ENCODE data around the gene TRIB2. TPM values are rescaled to one million over a fixed set of nuclear protein-coding genes. Genes with fewer than 3 reads are reported as not detected.

TRIB2 gene
- total and polyA plus RNA-seq, 2 of the 13 experiments (the other 11 are each of a cell fraction or from before 2014, with no cell fraction given) = 1.1 to 2.3 TPM

- TF ChIP-seq ZBTB10 (CRISPR knock-in tag; IDR thresholded peaks at IDR 0.05; ENCODE audit: borderline replicate concordance) (no peak), ZNF143 (CRISPR knock-in tag; IDR thresholded peaks at IDR 0.05) (no peak), KDM3A (CRISPR knock-in tag; IDR thresholded peaks at IDR 0.05; ENCODE audit: low read depth) (no peak), ZNF850 (CRISPR knock-in tag; conservative IDR thresholded peaks at IDR 0.05) (no peak)
- TF ChIP-seq, protein P1, sequence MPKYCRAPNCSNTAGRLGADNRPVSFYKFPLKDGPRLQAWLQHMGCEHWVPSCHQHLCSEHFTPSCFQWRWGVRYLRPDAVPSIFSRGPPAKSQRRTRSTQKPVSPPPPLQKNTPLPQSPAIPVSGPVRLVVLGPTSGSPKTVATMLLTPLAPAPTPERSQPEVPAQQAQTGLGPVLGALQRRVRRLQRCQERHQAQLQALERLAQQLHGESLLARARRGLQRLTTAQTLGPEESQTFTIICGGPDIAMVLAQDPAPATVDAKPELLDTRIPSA (CRISPR knock-in tag; IDR thresholded peaks at IDR 0.05; ENCODE audit: borderline replicate concordance) = no peak
Measured at GRCh38 chr2:12700989-12701388, 15.7 kb upstream of the TRIB2 start (continued).

DNA sequence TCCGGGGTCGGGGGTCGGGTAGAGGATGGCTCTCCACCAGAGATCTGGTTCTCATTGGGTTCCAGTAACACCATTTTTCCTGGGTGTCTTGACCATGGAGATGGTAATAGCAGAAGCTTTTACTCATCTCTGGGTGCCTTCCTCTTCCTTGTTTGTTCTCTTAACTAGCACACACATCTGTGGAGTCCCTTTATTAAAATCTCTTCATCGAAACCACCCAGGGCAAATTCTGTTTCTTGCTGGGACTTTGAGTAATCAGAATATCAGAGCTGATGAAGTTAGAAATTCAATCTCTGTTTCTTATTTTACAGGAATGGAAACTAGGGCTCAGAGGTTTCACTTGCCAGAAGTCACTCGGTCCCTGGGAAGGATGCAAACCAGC lies 15.0 kb upstream of the TRIB2 start:
- in situ Hi-C loops (cut with HindIII; ENCODE audit: extremely low pct_ligation_motif_present, low pct_unique_long_range_greater_than_20kb) (no loop called here), intact Hi-C loops (cut with micrococcal nuclease; ENCODE audit: unreplicated experiment) (no loop called here)
- Histone ChIP-seq H4K20me1 (ENCODE audit: insufficient read depth, low read length) (no peaks in the 10 kb centered on the region), H2AFZ (ENCODE audit: low read length) (no peak overlapping the region), H3K4me3 (replicated peaks in 1 of 3; ENCODE audit: insufficient read depth in 1 of 3, low read depth in 2 of 3, low read length in 3 of 3) (no peak overlapping the region), H3K9me3 (ENCODE audit: low read length) (no peaks in the 10 kb centered on the region), H3K36me3 (replicated peaks in 1 of 2; ENCODE audit: control insufficient read depth in 1 of 2, insufficient read depth in 2 of 2, low read length in 2 of 2) (no peaks in the 10 kb centered on the region), H3K4me1 (ENCODE audit: insufficient read depth, low read length) (no peaks in the 10 kb centered on the region), H3K27me3 (ENCODE audit: control insufficient read depth in 1 of 2, insufficient read depth in 2 of 2, low read length in 2 of 2) (no peaks in the 10 kb centered on the region), H3K4me2 (ENCODE audit: low read depth, low read length) (no peak overlapping the region), H3K79me2 (ENCODE audit: insufficient read depth, low read length) (no peaks in the 10 kb centered on the region), H3K27ac (ENCODE audit: extremely low read length, insufficient read depth, low read length) (no peak overlapping the region), H3K9ac (ENCODE audit: insufficient read depth, low read depth, low read length) (no peak overlapping the region)
- CTCF ChIA-PET (ENCODE audit: low intra/inter-chr PET ratio, low total read pairs) = no interaction called here
- WGBS (ENCODE audit: low lambda C conversion rate) = under 1% methylated on average over 5 of the region's 5 CpGs
- DNase-seq (ENCODE audit: low spot score) = no peak
- TF ChIP-seq FOSL2 (CRISPR knock-in tag; IDR thresholded peaks at IDR 0.05) = no peak
- TF ChIP-seq, protein P2, sequence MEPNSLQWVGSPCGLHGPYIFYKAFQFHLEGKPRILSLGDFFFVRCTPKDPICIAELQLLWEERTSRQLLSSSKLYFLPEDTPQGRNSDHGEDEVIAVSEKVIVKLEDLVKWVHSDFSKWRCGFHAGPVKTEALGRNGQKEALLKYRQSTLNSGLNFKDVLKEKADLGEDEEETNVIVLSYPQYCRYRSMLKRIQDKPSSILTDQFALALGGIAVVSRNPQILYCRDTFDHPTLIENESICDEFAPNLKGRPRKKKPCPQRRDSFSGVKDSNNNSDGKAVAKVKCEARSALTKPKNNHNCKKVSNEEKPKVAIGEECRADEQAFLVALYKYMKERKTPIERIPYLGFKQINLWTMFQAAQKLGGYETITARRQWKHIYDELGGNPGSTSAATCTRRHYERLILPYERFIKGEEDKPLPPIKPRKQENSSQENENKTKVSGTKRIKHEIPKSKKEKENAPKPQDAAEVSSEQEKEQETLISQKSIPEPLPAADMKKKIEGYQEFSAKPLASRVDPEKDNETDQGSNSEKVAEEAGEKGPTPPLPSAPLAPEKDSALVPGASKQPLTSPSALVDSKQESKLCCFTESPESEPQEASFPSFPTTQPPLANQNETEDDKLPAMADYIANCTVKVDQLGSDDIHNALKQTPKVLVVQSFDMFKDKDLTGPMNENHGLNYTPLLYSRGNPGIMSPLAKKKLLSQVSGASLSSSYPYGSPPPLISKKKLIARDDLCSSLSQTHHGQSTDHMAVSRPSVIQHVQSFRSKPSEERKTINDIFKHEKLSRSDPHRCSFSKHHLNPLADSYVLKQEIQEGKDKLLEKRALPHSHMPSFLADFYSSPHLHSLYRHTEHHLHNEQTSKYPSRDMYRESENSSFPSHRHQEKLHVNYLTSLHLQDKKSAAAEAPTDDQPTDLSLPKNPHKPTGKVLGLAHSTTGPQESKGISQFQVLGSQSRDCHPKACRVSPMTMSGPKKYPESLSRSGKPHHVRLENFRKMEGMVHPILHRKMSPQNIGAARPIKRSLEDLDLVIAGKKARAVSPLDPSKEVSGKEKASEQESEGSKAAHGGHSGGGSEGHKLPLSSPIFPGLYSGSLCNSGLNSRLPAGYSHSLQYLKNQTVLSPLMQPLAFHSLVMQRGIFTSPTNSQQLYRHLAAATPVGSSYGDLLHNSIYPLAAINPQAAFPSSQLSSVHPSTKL (CRISPR knock-in tag; IDR thresholded peaks at IDR 0.05) = no peak
- no peak for TF ChIP-seq ZNF543 (CRISPR knock-in tag; IDR thresholded peaks at IDR 0.05)
- TF ChIP-seq ZNF274 (CRISPR knock-in tag; IDR thresholded peaks at IDR 0.05) = no peak
- BruUV-seq (replicated peaks) = no TSS peak
- no peak for ATAC-seq
- POLR2A ChIA-PET = no interaction called here
- no peak for FAIRE-seq
